Mesenchymal stem cell (in vitro differentiated cells and primary cell): Measurements from ENCODE around the gene KPNA2.
"Not testable (repeated sequence)": the region's sequence is repeated elsewhere in the genome, so short reads cannot be mapped to it uniquely, and the experiment has no call there.

Experiments used
- DNase-seq: peaks from one replicate; pipeline ENCODE4 v3.0.0-alpha.2; 2013
- H2AFZ ChIP-seq: one replicate; pipeline ENCODE4 v1.6.1; 2013; ENCODE audit warnings: low read depth, mild to moderate bottlenecking, control low read depth, inconsistent platforms, low read length, moderate library complexity
- H2AK5ac ChIP-seq: 2 replicates; pipeline ENCODE4 v1.6.1; 2013; ENCODE audit warnings: low read length, moderate library complexity, mild to moderate bottlenecking, inconsistent platforms; ENCODE audit not compliant: severe bottlenecking
- H2BK120ac ChIP-seq: one replicate; pipeline ENCODE4 v1.6.1; 2013; ENCODE audit warnings: low read depth, mild to moderate bottlenecking, inconsistent platforms, low read length, moderate library complexity
- H2BK12ac ChIP-seq, 2 experiments: one replicate each; pipeline ENCODE4 v1.6.1; 2013; ENCODE audit warnings: inconsistent platforms in 2 of 2, low read length in 2 of 2, mild to moderate bottlenecking in 2 of 2, moderate library complexity in 2 of 2, control low read depth in 1 of 2
- H2BK15ac ChIP-seq: one replicate; pipeline ENCODE4 v1.6.1; 2013; ENCODE audit warnings: mild to moderate bottlenecking, low read depth, inconsistent platforms; ENCODE audit not compliant: poor library complexity, severe bottlenecking
- H2BK5ac ChIP-seq: 2 replicates; pipeline ENCODE4 v1.6.1; 2013; ENCODE audit warnings: low read depth, mild to moderate bottlenecking, low read length, control low read depth, inconsistent platforms; ENCODE audit not compliant: poor library complexity, severe bottlenecking
- H3K14ac ChIP-seq, 2 experiments: one replicate each; pipeline ENCODE4 v1.6.1; 2013; ENCODE audit warnings: inconsistent platforms in 2 of 2, low read length in 2 of 2, control low read depth in 1 of 2, mild to moderate bottlenecking in 1 of 2, moderate library complexity in 1 of 2
- H3K18ac ChIP-seq, 2 experiments: one replicate each; pipeline ENCODE4 v1.6.1; 2013; ENCODE audit warnings: inconsistent platforms in 2 of 2, low read length in 2 of 2, control low read depth in 1 of 2, low read depth in 1 of 2, mild to moderate bottlenecking in 1 of 2
- H3K23ac ChIP-seq, 2 experiments: one replicate each; pipeline ENCODE4 v1.6.1; 2013; ENCODE audit warnings: inconsistent platforms in 2 of 2, low read length in 2 of 2, mild to moderate bottlenecking in 2 of 2, moderate library complexity in 2 of 2, control low read depth in 1 of 2
- H3K27ac ChIP-seq: 2 replicates; pipeline ENCODE4 v1.5.1; 2013; ENCODE audit warnings: mild to moderate bottlenecking, moderate library complexity, low read length, control low read depth, inconsistent platforms; ENCODE audit not compliant: poor library complexity, severe bottlenecking
- H3K27me3 ChIP-seq, 2 experiments: 2 replicates each; pipeline versions ENCODE4 v1.6.1 to v1.7.0; 2013; ENCODE audit warnings: low read length in 2 of 2, mild to moderate bottlenecking in 2 of 2, moderate library complexity in 2 of 2, control low read depth in 1 of 2, inconsistent platforms in 1 of 2; ENCODE audit not compliant: control insufficient read depth in 1 of 2, insufficient read depth in 1 of 2
- H3K36me3 ChIP-seq, 2 experiments: 2 replicates each; pipeline versions ENCODE4 v1.6.1 to v1.7.0; 2013; ENCODE audit warnings: low read length in 2 of 2, control low read depth in 1 of 2, inconsistent platforms in 1 of 2, low read depth in 1 of 2, mild to moderate bottlenecking in 1 of 2; ENCODE audit not compliant: insufficient read depth in 2 of 2, control insufficient read depth in 1 of 2
- H3K4ac ChIP-seq, 2 experiments: one replicate each; pipeline ENCODE4 v1.6.1; 2013; ENCODE audit warnings: inconsistent platforms in 2 of 2, low read length in 2 of 2, mild to moderate bottlenecking in 2 of 2, moderate library complexity in 2 of 2, control low read depth in 1 of 2, low read depth in 1 of 2
- H3K4me1 ChIP-seq: 2 replicates; pipeline ENCODE4 v1.6.1; 2013; ENCODE audit warnings: low read depth, low read length, control low read depth; ENCODE audit not compliant: control insufficient read depth, insufficient read depth
- H3K4me2 ChIP-seq: 2 replicates; pipeline ENCODE4 v1.6.1; 2013; ENCODE audit warnings: low read length, mild to moderate bottlenecking, inconsistent platforms; ENCODE audit not compliant: poor library complexity, severe bottlenecking
- H3K4me3 ChIP-seq, 2 experiments: 2 replicates each; pipeline versions ENCODE4 v1.5.1 to v1.7.0; 2013; ENCODE audit warnings: low read length in 2 of 2, mild to moderate bottlenecking in 2 of 2, control low read depth in 1 of 2, low read depth in 1 of 2; ENCODE audit not compliant: insufficient read depth in 1 of 2
- H3K79me1 ChIP-seq: replicated peaks from 2 replicates; pipeline ENCODE4 v1.6.1; 2013; ENCODE audit warnings: mild to moderate bottlenecking, control low read depth, low read length, inconsistent platforms; ENCODE audit not compliant: poor library complexity, severe bottlenecking
- H3K9ac ChIP-seq: 2 replicates; pipeline ENCODE4 v1.7.0; 2013; ENCODE audit warnings: mild to moderate bottlenecking, low read length, moderate library complexity
- H3K9me3 ChIP-seq: 2 replicates; pipeline ENCODE4 v1.7.0; 2013; ENCODE audit warnings: mild to moderate bottlenecking, low read length; ENCODE audit not compliant: control insufficient read depth
- H4K8ac ChIP-seq: one replicate; pipeline ENCODE4 v1.6.1; 2013; ENCODE audit warnings: inconsistent platforms, mild to moderate bottlenecking, low read length, moderate library complexity
- H4K91ac ChIP-seq: one replicate; pipeline ENCODE4 v1.6.1; 2013; ENCODE audit warnings: mild to moderate bottlenecking, low read length, inconsistent platforms
- WGBS: methylation state at CpG from one replicate; pipeline ENCODE4 v1.1.7; 2013; ENCODE audit warnings: mixed read lengths; 5-methylcytosine and 5-hydroxymethylcytosine counted together

Gene KPNA2

DNA sequence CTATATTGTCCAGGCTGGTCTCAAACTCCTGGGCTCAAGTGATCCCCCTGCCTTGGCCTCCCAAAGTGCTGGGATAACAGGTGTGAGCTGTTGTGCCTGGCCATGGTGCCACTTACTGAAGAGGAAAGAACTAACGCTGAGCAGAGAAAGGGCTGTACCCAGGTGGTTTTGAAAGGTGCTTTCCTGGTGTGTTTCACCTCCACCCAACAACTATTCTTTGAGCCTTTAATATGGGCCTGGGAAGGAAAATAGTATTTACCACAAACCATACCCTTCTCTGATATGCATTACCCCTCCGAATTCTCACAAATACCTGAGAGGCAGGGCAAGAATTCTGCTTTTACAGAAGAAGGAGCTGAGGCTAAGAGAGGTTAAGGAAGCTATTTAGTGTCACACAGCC lies 24.8 kb downstream of the KPNA2 start:
- Histone ChIP-seq H3K27ac (no peak overlapping the region), H3K79me1 (no peaks in the 10 kb centered on the region), H2BK5ac (no peak overlapping the region), H3K4me3 (no peak overlapping the region), H3K18ac (no peak overlapping the region), H3K4me1 (peaks cover 1% of the 10 kb centered on the region), H3K4me2 (no peak overlapping the region), H4K8ac (no peak overlapping the region), H3K9ac (no peak overlapping the region), H2BK12ac (no peak overlapping the region), H3K9me3 (no peaks in the 10 kb centered on the region), H2BK15ac (no peak overlapping the region), H2AK5ac (no peak overlapping the region), H3K14ac (no peak overlapping the region), H3K23ac (no peak overlapping the region), H3K27me3 (no peaks in the 10 kb centered on the region), H2AFZ (no peak overlapping the region), H2BK120ac (no peak overlapping the region), H4K91ac (no peak overlapping the region), H3K4ac (no peak overlapping the region), H3K36me3 (no peaks in the 10 kb centered on the region)
- 89% methylated on average over 1 of the region's 2 CpGs for WGBS
- DNase-seq, result no peak

DNA sequence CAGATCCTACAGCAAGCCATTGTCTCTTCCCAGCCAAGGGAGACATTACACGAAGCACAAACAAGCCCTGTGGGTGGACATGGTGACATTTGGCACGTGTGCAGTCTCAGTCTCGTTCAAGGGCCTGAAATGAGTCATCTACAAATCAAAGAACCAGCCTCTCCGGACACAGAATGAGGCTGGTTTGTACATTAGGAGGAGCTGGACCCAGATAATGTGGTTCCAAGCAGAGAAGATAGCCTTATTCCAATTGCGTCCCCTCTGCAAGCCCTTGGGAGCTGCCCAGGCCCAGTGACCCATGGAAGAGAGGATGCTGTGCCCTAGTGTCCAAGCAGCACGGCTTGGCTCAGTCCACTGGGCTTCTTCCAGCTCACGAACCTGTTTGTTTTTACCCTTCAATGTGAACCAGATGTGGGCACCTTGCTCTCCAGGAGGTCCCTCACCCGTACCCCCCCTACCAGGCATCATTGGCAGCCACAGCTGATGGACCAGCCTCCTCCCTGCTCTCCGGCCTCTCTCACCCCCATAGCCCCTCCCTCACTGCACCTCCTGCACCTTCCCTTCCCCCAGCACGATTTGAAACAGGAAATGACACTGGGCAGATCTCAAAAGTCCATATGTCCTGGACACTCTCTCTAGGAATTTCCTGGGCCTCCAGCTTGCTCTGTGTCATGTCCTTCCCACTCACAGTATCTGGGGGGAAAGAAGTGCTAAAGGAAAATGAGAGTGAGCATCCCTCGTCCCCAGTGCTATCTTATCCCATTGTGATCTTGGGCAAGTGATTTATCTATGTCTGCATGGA lies 26.2 kb downstream of the KPNA2 start:
- Histone ChIP-seq H4K8ac (no peak overlapping the region), H3K27me3 (no peaks in the 10 kb centered on the region), H2BK5ac (no peak overlapping the region), H3K23ac (no peak overlapping the region), H2AK5ac (no peak overlapping the region), H2BK120ac (no peak overlapping the region), H3K4me3 (no peak overlapping the region), H2AFZ (no peak overlapping the region), H3K4me1 (peaks cover 1% of the 10 kb centered on the region), H3K27ac (no peak overlapping the region), H3K36me3 (no peaks in the 10 kb centered on the region), H2BK12ac (peak overlapping the region in 1 of 2 experiments; percentile 29), H3K9ac (no peak overlapping the region), H3K14ac (no peak overlapping the region), H3K79me1 (no peaks in the 10 kb centered on the region), H3K4me2 (no peak overlapping the region), H3K18ac (peak overlapping the region in 1 of 2 experiments; percentile 28), H4K91ac (no peak overlapping the region), H3K9me3 (no peaks in the 10 kb centered on the region), H3K4ac (peak overlapping the region in 1 of 2 experiments; percentile 7), H2BK15ac (no peak overlapping the region)
- 24% methylated on average over 9 of the region's 11 CpGs for WGBS
- DNase-seq, result peak; percentile 68

DNA sequence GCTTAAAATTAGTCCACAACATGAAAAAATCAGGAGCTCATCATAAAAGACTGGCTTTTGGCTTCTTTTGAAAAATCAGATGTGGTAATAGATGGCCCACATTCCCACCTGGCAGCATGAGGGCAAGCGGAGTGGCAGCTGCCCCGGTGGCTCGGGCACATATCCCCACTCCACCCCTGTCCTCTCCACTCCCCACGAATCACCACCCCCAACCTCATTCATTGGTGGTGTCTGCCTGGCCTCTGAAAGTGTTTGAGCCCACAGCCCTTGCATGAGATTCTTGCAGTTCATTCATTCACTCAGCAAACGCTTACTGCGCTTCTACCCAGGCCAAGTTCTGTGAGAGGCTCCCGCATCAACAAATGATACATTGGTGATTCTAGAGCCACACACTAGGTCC lies 29.8 kb downstream of the KPNA2 start:
- not testable (repeated sequence) for H3K14ac ChIP-seq, H2BK5ac ChIP-seq, H3K4me2 ChIP-seq, H3K23ac ChIP-seq, H3K18ac ChIP-seq, H3K4ac ChIP-seq, H4K91ac ChIP-seq, H3K79me1 ChIP-seq, H3K36me3 ChIP-seq, H3K9ac ChIP-seq, H2BK120ac ChIP-seq, H2AFZ ChIP-seq, H3K27ac ChIP-seq, H3K4me1 ChIP-seq, H2BK15ac ChIP-seq, DNase-seq, H3K9me3 ChIP-seq, H3K27me3 ChIP-seq, H4K8ac ChIP-seq, H2BK12ac ChIP-seq, H2AK5ac ChIP-seq, H3K4me3 ChIP-seq
- WGBS, result 89% methylated on average over 7 of the region's 7 CpGs

DNA sequence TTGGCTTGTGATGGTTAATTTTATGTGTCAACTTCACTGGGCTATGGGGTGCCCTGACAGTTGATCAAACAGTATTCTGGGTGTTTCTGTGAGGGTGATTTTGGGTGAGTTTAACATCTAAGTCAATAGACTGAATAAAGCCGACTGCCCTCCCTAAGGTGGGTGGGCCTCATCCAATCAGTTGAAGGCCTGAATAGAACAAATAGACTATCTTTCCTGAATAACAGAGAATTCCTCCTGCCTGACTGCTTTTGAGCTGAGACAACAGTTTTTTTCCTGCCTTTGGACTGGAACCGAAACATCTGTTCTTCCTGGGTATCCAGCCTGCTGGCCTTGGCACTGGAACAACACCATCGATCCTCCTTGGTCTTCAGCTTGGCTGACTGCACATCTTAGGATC lies 33.0 kb downstream of the KPNA2 start:
- H3K23ac ChIP-seq, H4K8ac ChIP-seq, H2AFZ ChIP-seq, H3K9ac ChIP-seq, DNase-seq, H4K91ac ChIP-seq, H2BK12ac ChIP-seq, H3K4ac ChIP-seq, H3K27ac ChIP-seq, H3K4me3 ChIP-seq, H2BK5ac ChIP-seq, H3K14ac ChIP-seq, H3K4me2 ChIP-seq, H3K36me3 ChIP-seq, H3K18ac ChIP-seq, H3K4me1 ChIP-seq, H2AK5ac ChIP-seq, H2BK15ac ChIP-seq, H3K9me3 ChIP-seq, H3K27me3 ChIP-seq, H3K79me1 ChIP-seq, H2BK120ac ChIP-seq: not testable (repeated sequence)
- WGBS, result 100% methylated on average over 1 of the region's 3 CpGs
